GM12891 (cell line): ENCODE results near the gene PMM2.
A peak's percentile ranks its signal among the peaks of the same experiment; 100 is the strongest.
"Not testable (repeated sequence)": the region's sequence is repeated elsewhere in the genome, so short reads cannot be mapped to it uniquely, and the experiment has no call there.

Source experiments
- DNase-seq: peaks from one replicate; pipeline ENCODE4 v3.0.0; 2011; ENCODE audit warnings: low spot score; ENCODE audit not compliant: insufficient read length
- FAIRE-seq: peaks from 2 replicates; lab custom pipeline; 2011; peaks lifted over from hg19 to GRCh38; lab: Jason Lieb, UNC
- PAX5 ChIP-seq: IDR thresholded peaks from 2 replicates; pipeline ENCODE4 v1.6.1; 2011; ENCODE audit warnings: low read length, moderate library complexity, mild to moderate bottlenecking; ENCODE audit not compliant: insufficient read depth, severe bottlenecking
- POLR2A ChIP-seq: IDR thresholded peaks from 2 replicates; pipeline ENCODE4 v1.6.1; 2011; ENCODE audit warnings: low read depth, low read length, control low read depth
- POLR2AphosphoS5 ChIP-seq: IDR thresholded peaks from 2 replicates; pipeline ENCODE4 v1.6.1; 2011; ENCODE audit warnings: low read depth, low read length, control low read depth
- POU2F2 ChIP-seq: IDR thresholded peaks from 2 replicates; pipeline ENCODE4 v1.6.1; 2011; ENCODE audit warnings: low read depth, mild to moderate bottlenecking, control low read depth, low read length, moderate library complexity
- SPI1 ChIP-seq: IDR thresholded peaks from 2 replicates; pipeline ENCODE4 v1.6.1; 2011; ENCODE audit warnings: low read depth, low read length, control low read depth
- TAF1 ChIP-seq: IDR thresholded peaks from 2 replicates; pipeline ENCODE4 v1.6.1; 2011; ENCODE audit warnings: low read depth, low read length, control low read depth

PMM2 gene

GRCh38 chr16:8798535-8799157 lies 1.0 kb downstream of the PMM2 start:
- 0 out of 2 replicates have a peak, but pooled peaks have one; percentile 20 for TF ChIP-seq POLR2A
- TF ChIP-seq TAF1, result no peak
- no peak for FAIRE-seq
- no peak for DNase-seq

- FAIRE-seq, result no peak
- no peak for TF ChIP-seq PAX5
Measured at GRCh38 chr16:8801701-8802100, 4.1 kb downstream of the PMM2 start.

GRCh38 chr16:8803733-8804132 lies 6.1 kb downstream of the PMM2 start:
- not testable (repeated sequence) for FAIRE-seq, DNase-seq

More at GRCh38 chr16:8801701-8802100, 4.1 kb downstream of the PMM2 start:
- DNase-seq, result no peak

- TF ChIP-seq POLR2AphosphoS5 (no peak), PAX5 (no peak), TAF1 (no peak), POU2F2 (no peak), SPI1 (no peak), POLR2A (no peak)
- DNase-seq (no peak), FAIRE-seq (no peak)
Measured at GRCh38 chr16:8804313-8804712, 6.7 kb downstream of the PMM2 start.

- DNase-seq (no peak), FAIRE-seq (no peak)
- TF ChIP-seq SPI1, result no peak
Measured at GRCh38 chr16:8806272-8806983, 8.8 kb downstream of the PMM2 start.

GRCh38 chr16:8807189-8807588 lies 9.6 kb downstream of the PMM2 start:
- FAIRE-seq, result no peak
- TF ChIP-seq POLR2AphosphoS5 (no peak), POU2F2 (no peak), SPI1 (no peak), PAX5 (no peak), TAF1 (no peak), POLR2A (no peak)
- no peak for DNase-seq

GRCh38 chr16:8808009-8808408 lies 10.4 kb downstream of the PMM2 start:
- FAIRE-seq, result no peak
- no peak for TF ChIP-seq TAF1
- DNase-seq, result no peak

GRCh38 chr16:8808613-8809353 lies 11.1 kb downstream of the PMM2 start:
- FAIRE-seq (no peak), DNase-seq (no peak)
- TF ChIP-seq POLR2A, result no peak
- no peak for TF ChIP-seq SPI1
- TF ChIP-seq POU2F2, result no peak
- TF ChIP-seq TAF1, result no peak
- TF ChIP-seq PAX5, result no peak
- TF ChIP-seq POLR2AphosphoS5, result no peak

GRCh38 chr16:8812162-8812843 lies 14.7 kb downstream of the PMM2 start:
- no peak for TF ChIP-seq POU2F2
- TF ChIP-seq SPI1, result no peak
- no peak for TF ChIP-seq POLR2AphosphoS5
- TF ChIP-seq POLR2A, result no peak; the same call in 1 of the 2 replicates
- no peak for TF ChIP-seq TAF1
- TF ChIP-seq PAX5, result no peak
- FAIRE-seq (no peak), DNase-seq (no peak)

GRCh38 chr16:8814095-8814806 lies 16.6 kb downstream of the PMM2 start:
- no peak for FAIRE-seq
- TF ChIP-seq POU2F2, result no peak
- no peak for TF ChIP-seq TAF1
- no peak for TF ChIP-seq POLR2A
- TF ChIP-seq POLR2AphosphoS5, result no peak
- DNase-seq, result no peak
